Spleen (tissue), 7 donors: Measurements from ENCODE around the gene HOXA7.

ENCODE experiments used
- CTCF ChIP-seq, 11 experiments: fragments of 200-600 bp in 7 of 11; fragments of 450-650 bp in 4 of 11; sonication (generic) in 4 of 11; IDR thresholded peaks in 8 of 11; conservative IDR thresholded peaks in 3 of 11; 1 replicate in 7 of 11; 2 replicates in 4 of 11; pipeline versions ENCODE4 v1.4.0 to v1.8.0; 2016 to 2021; ENCODE audit warnings: antibody characterized with exemption in 11 of 11, inconsistent platforms in 4 of 11, mild to moderate bottlenecking in 1 of 11
- POLR2A ChIP-seq, 3 donors: fragments of 450-650 bp; IDR thresholded peaks; one replicate each; pipeline ENCODE4 v1.5.1; 2017; ENCODE audit warnings: antibody characterized with exemption in 3 of 3, mild to moderate bottlenecking in 1 of 3
- POLR2AphosphoS5 ChIP-seq, 3 donors: sonication (generic); formaldehyde crosslinking; IDR thresholded peaks; one replicate each; pipeline ENCODE4 v1.5.1; 2017; ENCODE audit warnings: antibody characterized with exemption in 3 of 3
- donor health status: DM: no; HTN: no; CAD: no; lungs with moderate emphysema.
- donor health status: DM: no; HTN: no; CAD: no.
- donor health status: DM: no; HTN: no; CAD: no.

- TF ChIP-seq POLR2A (IDR thresholded peaks at IDR 0.05) (no peak), CTCF (IDR thresholded peaks at IDR 0.05 in 8 of 11, conservative IDR thresholded peaks at IDR 0.05 in 3 of 11) (no peak), POLR2AphosphoS5 (IDR thresholded peaks at IDR 0.05) (no peak)
Observed at GRCh38 chr7:27145165-27145913, 11.1 kb downstream of the HOXA7 start.
